Measurements from ENCODE around the gene MTA1. TPM values are rescaled to one million over a fixed set of nuclear protein-coding genes. Genes with fewer than 3 reads are reported as not detected.

MTA1 gene
- total and polyA plus RNA-seq, 8 donors: 24.9 to 183 (median 54.1) TPM

DNA sequence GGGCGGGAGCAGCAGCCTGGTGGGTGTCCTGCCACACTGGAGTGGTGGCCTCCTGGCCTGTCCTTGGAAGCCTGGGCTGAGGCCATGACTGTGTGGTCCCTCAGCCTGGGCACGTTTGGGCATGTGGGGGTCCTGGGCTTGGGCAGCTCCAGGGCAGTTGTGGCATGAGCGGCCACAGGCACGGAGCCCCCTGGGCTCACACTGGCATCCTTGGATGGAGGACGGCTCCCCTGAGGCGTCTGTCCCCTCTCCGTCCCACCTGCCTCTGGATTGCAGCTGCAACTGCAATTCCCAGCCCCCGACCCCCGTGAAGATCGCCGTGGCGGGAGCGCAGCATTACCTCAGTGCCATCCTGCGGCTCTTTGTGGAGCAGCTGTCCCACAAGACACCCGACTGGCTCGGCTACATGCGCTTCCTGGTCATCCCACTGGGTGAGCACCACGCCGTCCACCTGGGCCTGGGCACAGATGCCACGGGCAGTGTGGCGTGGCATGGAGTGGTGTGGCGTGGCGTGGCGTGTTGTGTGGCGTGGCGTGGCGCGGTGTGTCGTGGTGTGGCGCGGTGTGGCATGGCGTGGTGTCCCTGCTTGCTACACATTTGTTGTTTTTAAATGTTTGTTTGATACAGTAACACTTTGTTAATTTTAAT lies 36.4 kb upstream of the MTA1 start:
- H3K27ac ChIP-seq: no peak overlapping the region
- H3K4me3 ChIP-seq: no peak overlapping the region
- no peak for DNase-seq
- H3K4me1 ChIP-seq: peaks cover 0 to 2% (median 0%) of the 10 kb centered on the region in 4 donors
- 96 to 97% (median 97%) methylated on average over 29 to 32 of the region's 32 CpGs for WGBS, 5 donors
- H3K27me3 ChIP-seq: no peaks in the 10 kb centered on the region
- H3K36me3 ChIP-seq: peaks cover 30 to 92% (median 89%) of the 10 kb centered on the region in 4 donors
- intact Hi-C loops (cut with DNase I; ENCODE audit: low total_unique reads): loop anchor here (10.0 kb wide), 1 partner anchor 122 kb away; no protein-coding TSS in a partner anchor
- no peaks in the 10 kb centered on the region for H3K9me3 ChIP-seq
- TF ChIP-seq POLR2A (IDR thresholded peaks at IDR 0.05): no peak
- no peak for TF ChIP-seq EP300 (IDR thresholded peaks at IDR 0.05)
- no peak for TF ChIP-seq POLR2AphosphoS5 (IDR thresholded peaks at IDR 0.05)
- TF ChIP-seq, protein P1, sequence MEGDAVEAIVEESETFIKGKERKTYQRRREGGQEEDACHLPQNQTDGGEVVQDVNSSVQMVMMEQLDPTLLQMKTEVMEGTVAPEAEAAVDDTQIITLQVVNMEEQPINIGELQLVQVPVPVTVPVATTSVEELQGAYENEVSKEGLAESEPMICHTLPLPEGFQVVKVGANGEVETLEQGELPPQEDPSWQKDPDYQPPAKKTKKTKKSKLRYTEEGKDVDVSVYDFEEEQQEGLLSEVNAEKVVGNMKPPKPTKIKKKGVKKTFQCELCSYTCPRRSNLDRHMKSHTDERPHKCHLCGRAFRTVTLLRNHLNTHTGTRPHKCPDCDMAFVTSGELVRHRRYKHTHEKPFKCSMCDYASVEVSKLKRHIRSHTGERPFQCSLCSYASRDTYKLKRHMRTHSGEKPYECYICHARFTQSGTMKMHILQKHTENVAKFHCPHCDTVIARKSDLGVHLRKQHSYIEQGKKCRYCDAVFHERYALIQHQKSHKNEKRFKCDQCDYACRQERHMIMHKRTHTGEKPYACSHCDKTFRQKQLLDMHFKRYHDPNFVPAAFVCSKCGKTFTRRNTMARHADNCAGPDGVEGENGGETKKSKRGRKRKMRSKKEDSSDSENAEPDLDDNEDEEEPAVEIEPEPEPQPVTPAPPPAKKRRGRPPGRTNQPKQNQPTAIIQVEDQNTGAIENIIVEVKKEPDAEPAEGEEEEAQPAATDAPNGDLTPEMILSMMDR (IDR thresholded peaks at IDR 0.05): no peak

GRCh38 chr14:105384041-105384557 lies 35.5 kb upstream of the MTA1 start:
- Histone ChIP-seq H3K27me3 (no peaks in the 10 kb centered on the region), H3K36me3 (peaks cover 30 to 95% (median 91%) of the 10 kb centered on the region in 4 donors), H3K4me3 (no peak overlapping the region), H3K4me1 (peaks cover 0 to 1% (median 0%) of the 10 kb centered on the region in 4 donors), H3K27ac (no peak overlapping the region), H3K9me3 (no peaks in the 10 kb centered on the region)
- TF ChIP-seq POLR2AphosphoS5 (IDR thresholded peaks at IDR 0.05): no peak
- no peak for DNase-seq
- 86 to 91% (median 89%) methylated on average over 9 to 23 of the region's 23 CpGs for WGBS, 5 donors
- intact Hi-C loops (cut with DNase I; ENCODE audit: low total_unique reads): loop anchor here (10.0 kb wide), 1 partner anchor 121 kb away; no protein-coding TSS in a partner anchor

- H3K9me3 ChIP-seq: no peaks in the 10 kb centered on the region
- peaks cover 28 to 88% (median 86%) of the 10 kb centered on the region in 4 donors for H3K36me3 ChIP-seq
- DNase-seq: no peak
- intact Hi-C loops (cut with DNase I; ENCODE audit: low total_unique reads): loop anchor here (10.0 kb wide), 1 partner anchor 120 kb away; no protein-coding TSS in a partner anchor
- TF ChIP-seq EP300 (IDR thresholded peaks at IDR 0.05) (no peak), POLR2A (IDR thresholded peaks at IDR 0.05) (no peak), POLR2AphosphoS5 (IDR thresholded peaks at IDR 0.05) (no peak)
- TF ChIP-seq, protein P1 (IDR thresholded peaks at IDR 0.05): no peak
- H3K4me1 ChIP-seq: peaks cover 0 to 8% (median 5%) of the 10 kb centered on the region in 4 donors
- no peaks in the 10 kb centered on the region for H3K27me3 ChIP-seq
- H3K4me3 ChIP-seq: no peak overlapping the region
- 90 to 99% (median 94%) methylated on average over 7 to 29 of the region's 29 CpGs for WGBS, 5 donors
- H3K27ac ChIP-seq: no peak overlapping the region
Observed at GRCh38 chr14:105384605-105385321, 34.9 kb upstream of the MTA1 start.

- H3K4me1 ChIP-seq: peaks cover 0 to 13% (median 9%) of the 10 kb centered on the region in 4 donors
- no peaks in the 10 kb centered on the region for H3K9me3 ChIP-seq
- DNase-seq: no peak
- no peak overlapping the region for H3K27ac ChIP-seq
- H3K4me3 ChIP-seq: no peak overlapping the region
- no peak for TF ChIP-seq POLR2AphosphoS5 (IDR thresholded peaks at IDR 0.05)
- TF ChIP-seq, protein P1 (IDR thresholded peaks at IDR 0.05): no peak
- TF ChIP-seq EP300 (IDR thresholded peaks at IDR 0.05): no peak
- no peak for TF ChIP-seq POLR2A (IDR thresholded peaks at IDR 0.05)
- H3K36me3 ChIP-seq: peaks cover 27 to 83% (median 81%) of the 10 kb centered on the region in 4 donors
- 89 to 96% (median 95%) methylated on average over 15 to 19 of the region's 19 CpGs for WGBS, 5 donors
- no peaks in the 10 kb centered on the region for H3K27me3 ChIP-seq
- intact Hi-C loops (cut with DNase I; ENCODE audit: low total_unique reads): loop anchor here (10.0 kb wide), 1 partner anchor 120 kb away; no protein-coding TSS in a partner anchor
Observed at GRCh38 chr14:105385322-105385637, 34.3 kb upstream of the MTA1 start.

All from stomach (tissue), 9 donors.